ENCODE data around the gene RHOBTB1.

DNA sequence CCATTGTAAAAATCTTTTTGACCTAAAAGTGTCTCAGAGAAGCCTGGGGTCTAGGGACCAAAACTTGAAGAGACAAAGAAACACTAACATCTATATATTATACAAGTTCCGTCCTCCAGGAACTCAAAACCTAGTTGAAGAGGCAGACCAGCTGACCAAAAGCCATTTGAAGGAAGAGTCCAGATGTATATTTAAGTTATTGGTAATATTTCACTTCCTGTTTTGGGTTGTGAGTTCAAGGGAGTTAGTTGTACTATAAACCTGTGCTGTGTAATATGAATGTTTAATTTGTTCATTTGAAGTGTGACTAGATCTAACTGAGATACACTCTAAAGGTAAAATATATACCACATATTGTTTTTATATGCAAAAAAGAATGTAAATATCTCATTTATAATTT lies 120.7 kb downstream of the RHOBTB1 start:
- TF ChIP-seq ZSCAN30 (tag by site-specific recombination; IDR thresholded peaks at IDR 0.05) (no peak), CTCF (tag by site-specific recombination; IDR thresholded peaks at IDR 0.05) (no peak), TSHZ1 (tag by site-specific recombination; IDR thresholded peaks at IDR 0.05; ENCODE audit: borderline replicate concordance) (no peak), ZBTB11 (tag by site-specific recombination; conservative IDR thresholded peaks at IDR 0.05; ENCODE audit: low read depth) (no peak), REST (tag by site-specific recombination; IDR thresholded peaks at IDR 0.05) (no peak), TRIM28 (IDR thresholded peaks at IDR 0.05; ENCODE audit: borderline replicate concordance, low read length) (no peak), ZNF23 (tag by site-specific recombination; IDR thresholded peaks at IDR 0.05; ENCODE audit: borderline replicate concordance) (no peak), ZBTB1 (tag by site-specific recombination; IDR thresholded peaks at IDR 0.05) (no peak), ZNF221 (tag by site-specific recombination; IDR thresholded peaks at IDR 0.05; ENCODE audit: borderline replicate concordance) (no peak), ZNF670 (tag by site-specific recombination; IDR thresholded peaks at IDR 0.05; ENCODE audit: low read depth) (no peak)
- TF ChIP-seq, protein P1, sequence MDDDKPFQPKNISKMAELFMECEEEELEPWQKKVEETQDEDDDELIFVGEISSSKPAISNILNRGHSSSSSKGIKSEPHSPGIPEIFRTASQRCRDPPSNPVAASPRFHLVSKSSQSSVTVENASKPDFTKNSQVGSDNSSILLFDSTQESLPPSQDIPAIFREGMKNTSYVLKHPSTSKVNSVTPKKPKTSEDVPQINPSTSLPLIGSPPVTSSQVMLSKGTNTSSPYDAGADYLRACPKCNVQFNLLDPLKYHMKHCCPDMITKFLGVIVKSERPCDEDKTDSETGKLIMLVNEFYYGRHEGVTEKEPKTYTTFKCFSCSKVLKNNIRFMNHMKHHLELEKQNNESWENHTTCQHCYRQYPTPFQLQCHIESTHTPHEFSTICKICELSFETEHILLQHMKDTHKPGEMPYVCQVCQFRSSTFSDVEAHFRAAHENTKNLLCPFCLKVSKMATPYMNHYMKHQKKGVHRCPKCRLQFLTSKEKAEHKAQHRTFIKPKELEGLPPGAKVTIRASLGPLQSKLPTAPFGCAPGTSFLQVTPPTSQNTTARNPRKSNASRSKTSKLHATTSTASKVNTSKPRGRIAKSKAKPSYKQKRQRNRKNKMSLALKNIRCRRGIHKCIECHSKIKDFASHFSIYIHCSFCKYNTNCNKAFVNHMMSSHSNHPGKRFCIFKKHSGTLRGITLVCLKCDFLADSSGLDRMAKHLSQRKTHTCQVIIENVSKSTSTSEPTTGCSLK (tag by site-specific recombination; IDR thresholded peaks at IDR 0.05): no peak

Measured in HEK293 (cell line).